Measurements from ENCODE around the gene SULT1C3. TPM values are rescaled to one million over a fixed set of nuclear protein-coding genes. Genes with fewer than 3 reads are reported as not detected.

The SULT1C3 gene
- total RNA-seq, 1 experiment from 2014 or later, result not detected

GRCh38 chr2:108263401-108263800, 23.6 kb downstream of the SULT1C3 start:
- CTCF ChIA-PET, result no interaction called here
- TF ChIP-seq EZH2 (IDR thresholded peaks at IDR 0.05; ENCODE audit: borderline replicate concordance, low read depth, low read length, poor library complexity, severe bottlenecking), result no peak
- TF ChIP-seq, protein P1, sequence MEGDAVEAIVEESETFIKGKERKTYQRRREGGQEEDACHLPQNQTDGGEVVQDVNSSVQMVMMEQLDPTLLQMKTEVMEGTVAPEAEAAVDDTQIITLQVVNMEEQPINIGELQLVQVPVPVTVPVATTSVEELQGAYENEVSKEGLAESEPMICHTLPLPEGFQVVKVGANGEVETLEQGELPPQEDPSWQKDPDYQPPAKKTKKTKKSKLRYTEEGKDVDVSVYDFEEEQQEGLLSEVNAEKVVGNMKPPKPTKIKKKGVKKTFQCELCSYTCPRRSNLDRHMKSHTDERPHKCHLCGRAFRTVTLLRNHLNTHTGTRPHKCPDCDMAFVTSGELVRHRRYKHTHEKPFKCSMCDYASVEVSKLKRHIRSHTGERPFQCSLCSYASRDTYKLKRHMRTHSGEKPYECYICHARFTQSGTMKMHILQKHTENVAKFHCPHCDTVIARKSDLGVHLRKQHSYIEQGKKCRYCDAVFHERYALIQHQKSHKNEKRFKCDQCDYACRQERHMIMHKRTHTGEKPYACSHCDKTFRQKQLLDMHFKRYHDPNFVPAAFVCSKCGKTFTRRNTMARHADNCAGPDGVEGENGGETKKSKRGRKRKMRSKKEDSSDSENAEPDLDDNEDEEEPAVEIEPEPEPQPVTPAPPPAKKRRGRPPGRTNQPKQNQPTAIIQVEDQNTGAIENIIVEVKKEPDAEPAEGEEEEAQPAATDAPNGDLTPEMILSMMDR (conservative IDR thresholded peaks at IDR 0.05; ENCODE audit: low read depth, low read length), result no peak
- no peak overlapping the region for H3K27ac ChIP-seq (ENCODE audit: low read depth, low read length, poor library complexity, severe bottlenecking)
- intact Hi-C loops (cut with micrococcal nuclease; ENCODE audit: unreplicated experiment), result no loop called here
- POLR2A ChIA-PET (ENCODE audit: low non-redundant PET), result no interaction called here
- no TSS peak for BruUV-seq (replicated peaks)
- no peaks in the 10 kb centered on the region for H3K4me1 ChIP-seq (ENCODE audit: insufficient read depth, low read length, poor library complexity, severe bottlenecking)
- peaks cover 14% of the 10 kb centered on the region for H3K27me3 ChIP-seq (replicated peaks; ENCODE audit: insufficient read depth, low read depth, low read length, poor library complexity)
- H3K9me3 ChIP-seq (ENCODE audit: low read depth, low read length, poor library complexity, severe bottlenecking), result no peaks in the 10 kb centered on the region
- DNase-seq (ENCODE audit: low spot score), result no peak
- no peaks in the 10 kb centered on the region for H3K36me3 ChIP-seq (ENCODE audit: insufficient read depth, low read length, poor library complexity, severe bottlenecking)
- no peak overlapping the region for H3K4me3 ChIP-seq (ENCODE audit: low read depth, low read length, poor library complexity, severe bottlenecking)

DNA sequence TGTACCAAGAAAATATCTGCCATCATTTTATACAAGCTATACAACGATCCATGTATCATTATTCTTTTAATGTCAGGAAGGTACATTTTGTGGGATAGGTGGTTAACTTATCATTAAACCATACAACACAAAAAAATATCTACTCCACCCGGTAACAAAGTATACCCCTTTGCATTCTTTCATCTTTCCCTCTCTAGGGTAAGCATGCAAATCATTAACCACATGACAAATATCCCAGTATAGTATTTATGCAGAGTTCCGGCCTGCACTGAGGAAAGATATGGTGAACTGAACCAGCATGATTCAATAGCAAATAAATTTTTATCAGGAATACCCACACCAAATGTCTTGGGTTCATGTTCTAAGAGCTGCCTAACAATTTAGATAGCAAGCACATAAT, 26.4 kb downstream of the SULT1C3 start:
- Histone ChIP-seq H3K9me3 (ENCODE audit: low read depth, low read length, poor library complexity, severe bottlenecking) (no peaks in the 10 kb centered on the region), H3K27me3 (replicated peaks; ENCODE audit: insufficient read depth, low read depth, low read length, poor library complexity) (peaks cover 14% of the 10 kb centered on the region), H3K4me3 (ENCODE audit: low read depth, low read length, poor library complexity, severe bottlenecking) (no peak overlapping the region), H3K27ac (ENCODE audit: low read depth, low read length, poor library complexity, severe bottlenecking) (no peak overlapping the region), H3K4me1 (ENCODE audit: insufficient read depth, low read length, poor library complexity, severe bottlenecking) (no peaks in the 10 kb centered on the region), H3K36me3 (ENCODE audit: insufficient read depth, low read length, poor library complexity, severe bottlenecking) (no peaks in the 10 kb centered on the region)
- intact Hi-C loops (cut with micrococcal nuclease; ENCODE audit: unreplicated experiment), result no loop called here
- no TSS peak for BruUV-seq (replicated peaks)
- CTCF ChIA-PET, result no interaction called here
- POLR2A ChIA-PET (ENCODE audit: low non-redundant PET), result no interaction called here
- no peak for TF ChIP-seq EZH2 (IDR thresholded peaks at IDR 0.05; ENCODE audit: borderline replicate concordance, low read depth, low read length, poor library complexity, severe bottlenecking)
- TF ChIP-seq, protein P1 (conservative IDR thresholded peaks at IDR 0.05; ENCODE audit: low read depth, low read length), result no peak
- no peak for DNase-seq (ENCODE audit: low spot score)

- no TSS peak for BruUV-seq (replicated peaks)
- CTCF ChIA-PET, result no interaction called here
- H3K4me1 ChIP-seq (ENCODE audit: insufficient read depth, low read length, poor library complexity, severe bottlenecking), result no peaks in the 10 kb centered on the region
- intact Hi-C loops (cut with micrococcal nuclease; ENCODE audit: unreplicated experiment), result no loop called here
- H3K36me3 ChIP-seq (ENCODE audit: insufficient read depth, low read length, poor library complexity, severe bottlenecking), result no peaks in the 10 kb centered on the region
- POLR2A ChIA-PET (ENCODE audit: low non-redundant PET), result no interaction called here
- H3K9me3 ChIP-seq (ENCODE audit: low read depth, low read length, poor library complexity, severe bottlenecking), result no peaks in the 10 kb centered on the region
- TF ChIP-seq EZH2 (IDR thresholded peaks at IDR 0.05; ENCODE audit: borderline replicate concordance, low read depth, low read length, poor library complexity, severe bottlenecking), result no peak
- TF ChIP-seq, protein P1 (conservative IDR thresholded peaks at IDR 0.05; ENCODE audit: low read depth, low read length), result no peak
- H3K4me3 ChIP-seq (ENCODE audit: low read depth, low read length, poor library complexity, severe bottlenecking), result no peak overlapping the region
- no peak for DNase-seq (ENCODE audit: low spot score)
- H3K27ac ChIP-seq (ENCODE audit: low read depth, low read length, poor library complexity, severe bottlenecking), result no peak overlapping the region
- H3K27me3 ChIP-seq (replicated peaks; ENCODE audit: insufficient read depth, low read depth, low read length, poor library complexity), result peaks cover 14% of the 10 kb centered on the region
Observed at GRCh38 chr2:108267101-108267500, 27.3 kb downstream of the SULT1C3 start.
